NCI-H146 treated with DMSO at 0.1 percent for 48 hours (cell line): ENCODE measurements around the gene DRC7.

Source experiments
- DNase-seq: peaks from one replicate; lab custom pipeline; 2025; ENCODE audit not compliant: unreplicated experiment; lab: John Stamatoyannopoulos, UW

Gene DRC7

GRCh38 chr16:57781349-57781740, 86.7 kb downstream of the DRC7 start:
- DNase-seq = no peak
